ENCODE measurements around the gene CAVIN2.

GRCh38 chr2:191789796-191790195 is 57.1 kb downstream of the CAVIN2 start:
- TF ChIP-seq, protein P1, sequence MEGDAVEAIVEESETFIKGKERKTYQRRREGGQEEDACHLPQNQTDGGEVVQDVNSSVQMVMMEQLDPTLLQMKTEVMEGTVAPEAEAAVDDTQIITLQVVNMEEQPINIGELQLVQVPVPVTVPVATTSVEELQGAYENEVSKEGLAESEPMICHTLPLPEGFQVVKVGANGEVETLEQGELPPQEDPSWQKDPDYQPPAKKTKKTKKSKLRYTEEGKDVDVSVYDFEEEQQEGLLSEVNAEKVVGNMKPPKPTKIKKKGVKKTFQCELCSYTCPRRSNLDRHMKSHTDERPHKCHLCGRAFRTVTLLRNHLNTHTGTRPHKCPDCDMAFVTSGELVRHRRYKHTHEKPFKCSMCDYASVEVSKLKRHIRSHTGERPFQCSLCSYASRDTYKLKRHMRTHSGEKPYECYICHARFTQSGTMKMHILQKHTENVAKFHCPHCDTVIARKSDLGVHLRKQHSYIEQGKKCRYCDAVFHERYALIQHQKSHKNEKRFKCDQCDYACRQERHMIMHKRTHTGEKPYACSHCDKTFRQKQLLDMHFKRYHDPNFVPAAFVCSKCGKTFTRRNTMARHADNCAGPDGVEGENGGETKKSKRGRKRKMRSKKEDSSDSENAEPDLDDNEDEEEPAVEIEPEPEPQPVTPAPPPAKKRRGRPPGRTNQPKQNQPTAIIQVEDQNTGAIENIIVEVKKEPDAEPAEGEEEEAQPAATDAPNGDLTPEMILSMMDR (conservative IDR thresholded peaks at IDR 0.05; ENCODE audit: low read length): no peak
- no peak for TF ChIP-seq EZH2phosphoT487 (IDR thresholded peaks at IDR 0.05; ENCODE audit: borderline replicate concordance)
